NCI-H2196 treated with DMSO at 0.1 percent for 48 hours (cell line): ENCODE data around the gene ITGA11.

Experiments
- DNase-seq: peaks from one replicate; lab custom pipeline; 2025; ENCODE audit not compliant: unreplicated experiment; lab: John Stamatoyannopoulos, UW

The ITGA11 gene

DNA sequence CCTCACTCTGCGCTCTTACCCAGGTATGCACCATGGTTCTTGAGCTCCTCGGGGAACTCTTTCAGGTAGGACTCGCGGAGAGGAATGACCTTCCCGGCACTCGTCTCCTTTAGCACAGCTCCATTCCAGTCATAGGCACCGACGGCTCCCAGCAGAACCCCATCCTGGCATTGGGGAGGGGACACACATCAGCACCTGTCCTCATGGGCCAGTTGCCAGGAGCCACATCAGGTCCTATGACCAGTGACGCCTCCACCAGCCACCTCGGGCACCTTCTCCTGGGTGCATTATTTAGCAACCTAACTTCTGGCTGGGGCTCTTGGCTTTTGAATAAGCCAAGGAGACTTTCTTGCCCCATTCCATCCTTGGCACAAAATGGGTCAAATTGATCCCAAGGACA lies 92.5 kb downstream of the ITGA11 start:
- no peak for DNase-seq

- DNase-seq, result no peak
Observed at GRCh38 chr15:68337826-68338225, 94.1 kb downstream of the ITGA11 start.

DNA sequence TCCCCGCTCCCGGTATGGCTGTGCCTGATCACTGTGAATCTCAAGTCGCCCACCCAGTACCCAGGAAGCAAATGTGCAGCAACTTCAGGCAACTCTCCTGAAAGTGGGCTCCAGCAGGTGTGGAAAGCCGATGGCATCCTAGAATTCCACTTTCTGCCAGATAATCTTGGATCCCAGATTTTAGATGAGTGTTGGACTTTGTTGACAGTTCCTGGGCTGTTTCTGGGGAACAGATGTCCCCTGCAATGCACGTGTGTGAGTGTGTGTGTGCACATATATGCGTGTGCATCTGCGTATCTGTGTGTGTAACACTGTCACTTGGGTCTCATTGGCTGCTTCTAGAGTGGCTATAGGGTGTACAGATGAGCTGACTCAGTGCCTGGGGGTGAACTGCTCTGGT lies 95.4 kb downstream of the ITGA11 start:
- no peak for DNase-seq

GRCh38 chr15:68335655-68336054 lies 96.3 kb downstream of the ITGA11 start:
- no peak for DNase-seq

DNA sequence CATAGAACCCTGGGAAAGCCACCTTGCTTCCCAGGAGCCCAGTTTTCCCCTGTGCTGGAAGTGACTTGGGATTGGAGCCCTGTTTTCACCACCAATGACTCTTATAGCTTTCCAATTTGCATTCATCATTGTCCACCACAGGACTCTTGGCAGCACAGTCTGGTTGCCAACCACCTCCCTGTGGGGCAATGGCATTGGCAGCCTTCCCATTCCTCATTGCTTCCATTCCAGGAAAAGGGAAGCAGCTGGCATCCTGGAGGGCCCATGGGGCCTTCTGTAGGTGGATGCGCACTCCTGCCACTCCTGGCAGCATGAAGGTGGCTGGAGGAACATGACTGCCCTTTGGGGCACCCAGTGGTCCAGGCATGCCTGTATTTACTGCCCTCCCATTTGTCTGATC lies 96.7 kb downstream of the ITGA11 start:
- no peak for DNase-seq

DNA sequence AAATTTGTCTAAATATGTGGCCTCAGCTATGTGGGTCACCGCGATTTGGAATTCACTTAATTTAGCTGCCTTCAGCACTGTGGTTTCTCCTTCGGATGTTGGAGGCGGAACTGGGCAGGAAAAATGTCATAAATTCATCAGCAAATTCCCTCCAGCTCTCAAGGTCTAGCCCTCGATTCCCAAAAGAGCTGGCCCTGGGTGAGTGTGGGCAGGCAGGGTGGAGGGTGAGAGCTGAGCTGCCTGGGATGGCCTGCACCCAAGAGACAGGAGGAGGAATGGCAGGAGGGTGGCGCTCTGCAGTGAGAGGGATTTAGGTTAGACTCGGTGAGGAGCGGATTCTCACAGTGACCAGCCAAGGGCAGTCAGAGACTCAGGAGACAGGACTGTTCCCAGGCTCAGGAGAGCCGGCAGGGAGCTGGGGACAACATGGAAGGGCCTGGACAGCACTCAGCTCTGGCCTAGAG lies 97.3 kb downstream of the ITGA11 start:
- DNase-seq, result no peak

DNA sequence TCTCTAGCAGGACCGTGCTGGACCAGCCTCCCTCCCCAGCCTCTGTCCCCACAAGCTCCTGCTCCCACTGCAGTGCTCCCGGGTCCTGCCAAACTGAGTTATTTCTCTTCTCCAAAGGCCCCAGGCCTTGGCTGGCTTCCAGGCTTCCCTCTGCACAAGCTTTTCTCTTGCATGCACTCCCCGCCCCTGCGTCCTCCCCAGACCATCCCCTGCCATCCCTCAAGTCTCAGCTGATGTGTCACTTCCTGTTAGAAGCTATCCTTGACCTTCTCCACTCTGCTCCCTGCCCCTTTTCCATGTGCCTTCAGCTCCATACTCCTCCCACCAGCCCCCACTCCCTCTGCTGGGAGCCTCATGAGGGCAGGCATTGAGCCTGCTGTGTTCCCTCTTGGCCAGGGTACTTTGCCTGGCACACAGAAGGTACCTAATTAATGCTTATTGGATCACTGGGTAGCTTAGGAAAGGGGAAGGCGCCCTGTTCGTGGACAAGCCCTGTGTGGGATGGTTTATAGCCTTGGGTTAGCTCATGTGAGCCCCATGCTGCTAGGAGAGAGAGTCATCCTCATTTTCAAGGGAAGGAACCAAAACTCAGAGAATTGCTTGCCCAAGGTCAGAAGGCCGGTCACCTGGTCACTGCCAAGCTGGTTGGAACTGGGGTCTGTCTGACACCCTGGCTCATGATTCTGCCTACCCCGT lies 98.0 kb downstream of the ITGA11 start:
- DNase-seq, result no peak

GRCh38 chr15:68332266-68332665 lies 99.7 kb downstream of the ITGA11 start:
- DNase-seq, result no peak

DNA sequence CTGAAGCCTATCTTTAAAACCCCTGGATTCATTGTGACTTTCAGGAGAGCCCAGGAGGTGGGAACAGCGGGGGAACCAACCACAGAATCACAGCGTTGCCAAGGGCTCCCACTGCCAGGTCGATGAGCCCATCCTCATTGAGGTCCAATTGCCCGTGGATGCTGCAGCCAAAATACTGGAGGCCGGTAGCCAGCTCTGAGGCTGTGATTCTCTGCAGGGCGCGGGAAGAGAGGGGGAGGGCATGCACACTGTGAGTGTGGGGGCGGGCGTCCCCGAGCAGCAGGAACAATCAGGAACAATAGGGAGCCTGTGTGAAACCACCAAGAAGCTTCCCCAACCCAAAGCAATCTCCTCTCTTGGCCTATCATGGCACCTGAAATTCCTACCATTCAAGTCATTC lies 101.1 kb downstream of the ITGA11 start:
- no peak for DNase-seq

GRCh38 chr15:68330416-68330815 lies 101.5 kb downstream of the ITGA11 start:
- no peak for DNase-seq

DNA sequence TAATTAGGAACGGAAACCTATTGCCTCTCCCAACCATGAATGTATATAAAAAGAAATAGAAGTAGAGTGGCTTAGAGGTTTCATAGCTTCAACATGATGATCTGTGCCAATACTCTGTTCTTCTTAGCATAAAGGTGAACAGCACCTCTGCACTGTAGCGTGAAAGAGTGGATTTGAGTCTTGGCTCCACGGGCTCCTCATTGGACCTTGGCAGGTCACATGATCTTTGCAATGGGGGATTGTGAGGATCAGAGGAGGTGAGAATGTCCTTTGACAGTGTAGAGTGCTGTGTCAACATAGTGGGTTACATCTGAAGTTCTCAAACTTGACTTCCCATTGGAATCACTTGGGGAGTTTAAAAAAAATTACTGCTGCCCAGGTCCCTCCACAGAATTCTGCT lies 103.0 kb downstream of the ITGA11 start:
- DNase-seq, result no peak

DNA sequence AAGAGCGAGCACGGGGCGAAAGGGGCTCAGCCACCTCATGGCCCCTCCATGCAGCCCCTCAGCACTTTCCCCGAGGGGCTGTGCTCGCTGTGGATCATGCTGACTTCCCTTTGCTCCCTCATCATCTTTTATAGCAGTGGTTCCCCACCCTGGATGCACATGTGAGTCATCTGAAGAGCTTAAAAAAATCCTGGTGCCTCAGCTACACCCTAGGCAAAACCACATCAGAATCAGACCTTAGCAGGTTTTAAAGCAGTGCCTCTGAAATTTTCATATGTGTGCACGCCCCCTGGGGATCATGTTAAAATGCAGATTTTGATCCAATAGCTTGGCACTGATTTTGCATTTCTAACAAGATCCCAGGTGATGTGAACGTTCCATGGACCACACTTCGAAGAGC lies 103.5 kb downstream of the ITGA11 start:
- DNase-seq, result no peak

DNA sequence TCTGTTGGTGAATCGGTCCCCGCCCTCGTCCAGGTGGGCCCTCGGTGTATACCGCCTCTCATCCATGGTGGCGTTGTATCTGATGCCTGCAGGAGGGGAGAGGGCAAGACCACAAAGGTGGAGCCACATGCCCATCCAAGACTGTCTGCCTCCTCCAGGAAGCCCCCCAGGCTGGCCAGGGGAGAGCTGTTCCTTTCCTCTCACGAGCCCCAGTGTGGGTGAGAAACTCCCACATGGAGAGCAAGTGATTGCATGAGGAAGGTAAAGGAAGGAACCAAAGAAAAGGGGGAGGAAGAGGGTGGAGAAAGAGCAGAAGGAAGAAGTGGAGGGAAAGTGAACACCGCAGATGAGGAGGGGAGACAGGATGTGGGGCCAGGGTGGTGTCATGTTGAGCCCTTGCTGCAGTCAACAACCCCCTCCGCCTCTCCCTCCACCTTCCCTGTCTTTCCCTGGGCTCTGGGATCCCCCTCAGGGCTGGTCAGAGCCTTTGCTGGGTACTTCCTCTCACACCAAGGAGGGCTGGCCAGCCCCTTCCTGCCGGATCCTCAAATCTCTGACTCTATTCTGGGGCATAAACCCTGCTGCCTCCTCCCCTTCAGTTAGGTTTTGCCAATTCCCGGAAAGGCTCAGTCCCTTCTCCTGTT lies 105.1 kb downstream of the ITGA11 start:
- DNase-seq, result no peak

DNA sequence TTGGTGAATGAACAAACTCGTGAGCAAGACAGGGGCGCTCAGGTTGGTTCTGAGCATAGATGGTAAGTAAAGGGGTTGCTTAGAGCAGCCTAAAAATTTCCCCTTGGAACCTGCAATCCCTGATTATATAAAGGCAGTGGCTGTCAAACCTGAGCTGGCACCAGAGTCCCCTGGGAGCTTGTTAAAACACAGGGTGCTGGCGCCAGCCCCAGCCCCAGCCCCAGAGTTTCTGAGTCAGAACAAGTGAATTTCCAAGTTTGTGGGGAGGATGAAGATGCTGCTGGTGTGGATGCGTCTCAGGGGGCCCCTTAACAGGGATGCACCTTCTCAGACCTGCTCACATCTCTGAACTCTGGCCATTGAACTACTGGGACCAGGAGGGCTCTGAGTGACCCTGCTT lies 106.2 kb downstream of the ITGA11 start:
- DNase-seq, result no peak

- DNase-seq, result no peak
Observed at GRCh38 chr15:68322796-68323195, 109.2 kb downstream of the ITGA11 start.

- DNase-seq, result no peak
Observed at GRCh38 chr15:68321229-68321628, 110.7 kb downstream of the ITGA11 start.

DNA sequence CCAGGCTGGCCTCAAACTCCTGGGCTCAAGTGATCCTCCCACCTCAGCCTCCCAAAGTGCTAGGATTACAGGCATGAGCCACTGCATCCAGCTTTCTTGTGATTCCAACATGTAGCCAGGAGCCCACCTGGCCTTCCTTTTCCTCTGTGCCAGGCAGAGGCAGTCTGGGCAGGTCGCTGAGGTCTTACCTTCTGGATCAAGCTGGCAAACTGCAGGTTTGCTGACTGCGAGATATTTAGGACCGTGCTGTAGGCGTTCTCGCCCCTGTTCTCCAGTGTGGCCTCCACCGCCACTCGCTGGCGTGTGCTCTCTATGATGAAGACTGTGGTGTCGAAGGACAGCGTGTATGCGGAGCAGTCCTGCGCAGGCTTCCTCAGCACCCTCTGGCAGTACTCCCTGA lies 112.0 kb downstream of the ITGA11 start:
- DNase-seq, result no peak

DNA sequence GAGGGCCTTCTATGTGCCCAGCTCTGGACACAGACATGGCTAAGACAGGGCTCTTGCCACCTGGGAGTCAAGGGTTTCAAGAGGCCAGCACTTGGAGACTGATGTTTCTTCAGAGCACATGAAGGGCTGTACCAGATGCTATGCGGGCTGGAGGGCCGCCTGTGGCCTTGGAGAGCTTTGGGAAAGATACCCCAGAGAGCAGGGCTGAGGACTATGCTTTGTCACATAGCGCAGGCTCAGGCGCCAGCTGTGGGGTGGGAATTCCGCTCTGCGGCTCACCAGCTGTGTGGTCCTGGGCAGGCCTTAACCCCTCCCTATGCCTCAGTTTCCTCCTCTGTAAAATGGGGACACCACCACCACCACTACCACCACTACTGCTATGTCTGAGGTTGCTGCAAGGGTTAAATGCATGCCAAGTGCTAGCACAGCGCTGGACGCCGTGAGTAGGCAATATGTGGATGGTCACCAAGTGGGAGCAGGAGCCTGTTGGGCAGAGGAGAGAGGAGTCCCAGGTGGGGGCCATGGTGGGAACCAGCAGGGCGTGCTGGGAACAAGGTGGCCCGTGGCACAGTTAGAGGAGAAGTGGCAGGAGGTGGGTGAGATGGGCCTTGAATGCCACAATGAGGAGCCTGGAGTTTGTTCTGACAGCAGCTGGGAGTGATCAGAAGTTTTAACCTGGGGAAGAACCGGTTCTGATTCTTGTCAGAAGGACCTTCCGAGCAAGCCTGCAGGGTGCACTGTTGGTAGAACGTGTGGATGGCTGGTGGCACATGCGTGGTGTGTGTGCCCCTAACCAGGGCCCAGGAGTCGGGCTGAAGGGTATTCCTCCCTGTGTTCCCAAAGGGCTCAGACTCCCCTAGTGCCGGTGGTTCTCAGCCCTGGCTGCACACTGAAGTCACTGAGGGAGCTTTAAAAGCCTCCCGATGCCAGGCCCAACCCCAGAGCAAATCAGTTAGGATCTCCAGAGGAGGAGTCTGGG lies 112.7 kb downstream of the ITGA11 start:
- DNase-seq, result no peak

DNA sequence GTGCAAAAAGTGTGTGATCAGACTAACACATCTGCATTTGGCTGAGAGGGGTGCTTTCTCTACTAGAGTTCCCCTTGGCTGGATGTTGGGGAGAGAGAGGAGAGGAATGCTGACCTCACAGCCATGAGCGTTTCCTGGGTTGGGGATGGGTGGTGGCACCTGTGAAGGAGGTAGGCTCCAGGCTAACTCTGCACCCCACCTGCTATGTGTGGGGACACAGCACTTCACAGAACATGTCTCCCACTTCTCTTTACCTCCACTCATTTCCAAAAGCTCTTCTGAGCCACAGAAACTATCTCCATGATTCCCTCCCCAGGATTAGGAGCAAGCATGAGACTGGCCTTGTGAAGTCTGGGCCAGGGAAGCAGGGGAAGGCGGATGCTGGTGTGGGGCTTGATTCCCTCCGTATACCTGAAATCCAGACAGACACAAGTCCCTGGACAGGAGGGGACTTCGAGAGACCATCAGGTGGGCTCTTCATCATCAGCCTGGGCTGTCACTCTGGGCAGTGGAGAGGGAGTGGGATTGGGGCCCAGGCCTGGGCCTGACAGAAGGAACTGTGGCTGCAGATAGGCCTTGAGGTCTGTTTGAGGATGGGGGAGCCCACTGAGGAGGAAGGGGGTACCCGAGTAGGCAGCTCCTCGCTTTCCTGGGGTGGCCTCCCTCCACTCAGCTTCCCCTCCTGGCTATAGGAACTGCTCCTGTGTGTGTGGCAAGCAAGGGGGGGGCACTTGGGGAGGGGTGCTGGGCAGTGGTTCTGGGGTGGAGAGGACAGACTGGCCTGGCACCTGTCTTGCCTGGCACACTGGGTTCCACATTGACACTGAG lies 113.7 kb downstream of the ITGA11 start:
- DNase-seq, result no peak

GRCh38 chr15:68317281-68318007 lies 114.5 kb downstream of the ITGA11 start:
- no peak for DNase-seq
